Measurements from ENCODE around the gene CITED1. TPM values are rescaled to one million over a fixed set of nuclear protein-coding genes. Genes with fewer than 3 reads are reported as not detected.

Gene CITED1
- total RNA-seq, 1 experiment from 2014 or later: 1.1 TPM

GRCh38 chrX:72254816-72255215 lies 50.9 kb downstream of the CITED1 start:
- no peak overlapping the region for H3K9ac ChIP-seq (ENCODE audit: extremely low read depth, insufficient read length, low read length)
- DNase-seq: no peak

More at GRCh38 chrX:72254816-72255215, 50.9 kb downstream of the CITED1 start:
- Histone ChIP-seq H2BK5ac (ENCODE audit: insufficient read length, low read length) (no peak overlapping the region), H3K4me1 (ENCODE audit: insufficient read depth, low read length) (no peaks in the 10 kb centered on the region), H3K79me2 (ENCODE audit: insufficient read depth, low read length) (no peaks in the 10 kb centered on the region), H3K27ac (ENCODE audit: insufficient read length, low read depth, low read length) (no peak overlapping the region), H4K8ac (replicated peaks; ENCODE audit: insufficient read length, low read depth, low read length) (no peak overlapping the region), H2BK20ac (ENCODE audit: low read depth, low read length, poor library complexity, severe bottlenecking) (no peak overlapping the region), H3K27me3 (ENCODE audit: insufficient read depth, low read length) (no peaks in the 10 kb centered on the region), H3K4me2 (ENCODE audit: insufficient read depth, insufficient read length, low read length) (peak overlapping the region; percentile 19), H3T11ph (ENCODE audit: low read length) (no peak overlapping the region), H2AK5ac (ENCODE audit: insufficient read length, low read length) (no peak overlapping the region), H2AFZ (ENCODE audit: low read length) (no peak overlapping the region), H2BK15ac (ENCODE audit: low read depth, low read length) (no peak overlapping the region), H3K79me1 (ENCODE audit: insufficient read depth, low read depth, low read length, poor library complexity, severe bottlenecking) (no peaks in the 10 kb centered on the region), H2BK120ac (ENCODE audit: low read depth, low read length, poor library complexity, severe bottlenecking) (no peak overlapping the region), H3K9me3 (ENCODE audit: control insufficient read depth, low read depth, low read length) (no peaks in the 10 kb centered on the region), H4K91ac (ENCODE audit: insufficient read length, low read depth, low read length) (no peak overlapping the region), H4K20me1 (ENCODE audit: control insufficient read depth, insufficient read depth, insufficient read length) (no peaks in the 10 kb centered on the region), H3K23ac (ENCODE audit: insufficient read length, low read depth, low read length) (no peak overlapping the region), H3K18ac (ENCODE audit: insufficient read length, low read depth, low read length) (no peak overlapping the region), H3K4ac (ENCODE audit: low read depth, low read length) (no peak overlapping the region), H3K14ac (ENCODE audit: insufficient read depth, low read length) (no peak overlapping the region), H3K56ac (ENCODE audit: insufficient read length, low read depth, low read length) (no peak overlapping the region), H3K23me2 (ENCODE audit: insufficient read length, low read depth, low read length, poor library complexity, severe bottlenecking) (no peaks in the 10 kb centered on the region), H4K5ac (ENCODE audit: insufficient read length, low read depth, low read length) (no peak overlapping the region), H2BK12ac (ENCODE audit: insufficient read length, low read depth, low read length) (no peak overlapping the region)
- Mint-ChIP-seq H3K4me3 (peak overlapping the region in 1 of 2 experiments; percentile 41; a peak in 1 of 5 replicates), H3K27me3 (ENCODE audit: low read depth) (peaks cover 6% of the 10 kb centered on the region), H3K4me1 (peaks cover 14 to 21% of the 10 kb centered on the region in 2 experiments), H3K36me3 (ENCODE audit: insufficient read depth in 1 of 3, low read depth in 3 of 3) (peaks cover 0 to 12% (median 9%) of the 10 kb centered on the region in 3 experiments; a peak in 5 of 7 replicates), H3K9me3 (peaks cover 58 to 65% of the 10 kb centered on the region in 2 experiments), H3K27ac (no peak overlapping the region)
- no peak for TF ChIP-seq CTCF (conservative IDR thresholded peaks at IDR 0.05)
- no CpG with 5 or more reads among the region's 17 CpGs for WGBS (ENCODE audit: extremely low coverage, insufficient read length, low lambda C conversion rate)
